ENCODE measurements around the gene PDE6B. TPM values are rescaled to one million over a fixed set of nuclear protein-coding genes. Genes with fewer than 3 reads are reported as not detected.
"Not testable (repeated sequence)": the region's sequence is repeated elsewhere in the genome, so short reads cannot be mapped to it uniquely, and the experiment has no call there.

PDE6B gene
- total and polyA plus RNA-seq, 10 donors, result 4.4 to 19.8 (median 11.8) TPM

- Histone ChIP-seq H3K4me3 (no peak overlapping the region), H3K9me3 (peaks cover 0 to 42% (median 11%) of the 10 kb centered on the region in 8 donors), H3K36me3 (no peaks in the 10 kb centered on the region), H3K27me3 (replicated peaks in 1 of 7) (peaks cover 0 to 50% (median 0%) of the 10 kb centered on the region in 7 donors), H3K27ac (no peak overlapping the region), H3K4me1 (no peaks in the 10 kb centered on the region)
- intact Hi-C loops (cut with DNase I; ENCODE audit: low total_unique reads), result no loop called here
- no peak for DNase-seq
- WGBS, 5 donors, result 82 to 89% (median 86%) methylated on average over 16 of the region's 16 CpGs
- TF ChIP-seq CTCF (IDR thresholded peaks at IDR 0.05 in 8 of 11, conservative IDR thresholded peaks at IDR 0.05 in 3 of 11), result no peak
- no peak for TF ChIP-seq POLR2AphosphoS5 (IDR thresholded peaks at IDR 0.05)
- TF ChIP-seq POLR2A (IDR thresholded peaks at IDR 0.05), result no peak
Observed at GRCh38 chr4:589219-589963, 36.0 kb upstream of the PDE6B start.

- Histone ChIP-seq H3K9me3 (peaks cover 0 to 41% (median 6%) of the 10 kb centered on the region in 8 donors), H3K4me1 (no peaks in the 10 kb centered on the region), H3K27me3 (replicated peaks in 1 of 7) (peaks cover 0 to 50% (median 0%) of the 10 kb centered on the region in 7 donors), H3K27ac (no peak overlapping the region), H3K4me3 (no peak overlapping the region), H3K36me3 (no peaks in the 10 kb centered on the region)
- intact Hi-C loops (cut with DNase I; ENCODE audit: low total_unique reads), result no loop called here
- DNase-seq, result no peak
- no peak for TF ChIP-seq POLR2AphosphoS5 (IDR thresholded peaks at IDR 0.05)
- TF ChIP-seq POLR2A (IDR thresholded peaks at IDR 0.05), result no peak
- no peak for TF ChIP-seq CTCF (IDR thresholded peaks at IDR 0.05 in 8 of 11, conservative IDR thresholded peaks at IDR 0.05 in 3 of 11)
- WGBS, 5 donors, result 89 to 96% (median 91%) methylated on average over 12 of the region's 12 CpGs
Observed at GRCh38 chr4:590313-590841, 35.0 kb upstream of the PDE6B start.

DNA sequence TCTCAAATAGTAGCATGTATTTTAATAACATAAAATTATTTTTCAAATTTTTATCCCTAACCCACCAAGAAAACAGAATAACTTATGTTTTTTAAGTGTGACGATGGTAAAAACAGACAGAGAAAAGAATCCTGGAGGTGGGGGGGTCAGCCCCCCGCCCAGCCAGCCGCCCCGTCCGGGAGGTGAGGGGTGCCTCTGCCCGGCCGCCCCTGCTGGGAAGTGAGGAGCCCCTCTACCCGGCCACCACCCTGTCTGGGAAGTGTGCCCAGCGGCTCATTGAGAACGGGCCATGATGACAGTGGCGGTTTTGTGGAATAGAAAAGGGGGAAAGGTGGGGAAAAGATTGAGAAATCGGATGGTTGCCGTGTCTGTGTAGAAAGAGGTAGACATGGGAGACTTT is 33.2 kb upstream of the PDE6B start:
- peaks cover 0 to 41% (median 6%) of the 10 kb centered on the region in 8 donors for H3K9me3 ChIP-seq
- DNase-seq; H3K36me3 ChIP-seq; H3K4me3 ChIP-seq; intact Hi-C loops (cut with DNase I; ENCODE audit: low total_unique reads); H3K27ac ChIP-seq; H3K4me1 ChIP-seq: not testable (repeated sequence)
- peaks cover 0 to 38% (median 0%) of the 10 kb centered on the region in 7 donors for H3K27me3 ChIP-seq (replicated peaks in 1 of 7)
- WGBS, 5 donors, result 82 to 87% (median 84%) methylated on average over 11 to 13 of the region's 13 CpGs

DNA sequence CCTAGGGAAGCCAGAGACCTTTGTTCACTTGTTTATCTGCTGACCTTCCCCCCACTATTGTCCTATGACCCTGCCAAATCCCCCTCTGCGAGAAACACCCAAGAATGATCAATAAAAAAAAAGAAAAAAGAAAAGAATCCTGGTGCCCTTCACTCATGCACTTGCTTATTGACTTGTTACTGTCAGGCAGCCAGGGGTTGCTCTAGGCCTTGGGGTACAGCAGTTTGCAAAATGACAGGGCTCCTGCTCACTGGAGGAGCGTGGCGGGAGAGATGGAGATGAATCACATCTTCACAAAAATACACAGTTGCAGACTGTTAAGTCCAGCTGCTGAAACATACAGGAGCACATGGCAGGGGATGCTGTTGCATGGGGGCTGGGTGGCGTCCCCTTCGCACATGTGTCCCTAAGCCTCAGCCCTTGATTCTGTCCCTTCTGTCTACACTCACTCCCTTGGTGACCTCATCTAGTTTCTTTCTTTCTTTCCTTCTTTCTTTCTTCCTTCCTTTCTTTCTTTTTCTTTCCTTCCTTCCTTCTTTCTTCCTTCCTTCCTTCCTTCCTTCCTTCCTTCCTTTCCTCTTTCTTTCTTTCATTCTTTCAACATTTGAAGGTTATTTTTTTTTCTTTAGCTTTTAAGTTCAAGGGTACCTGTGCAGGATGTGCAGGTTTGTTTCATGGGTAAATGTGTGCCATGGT is 32.4 kb upstream of the PDE6B start:
- Histone ChIP-seq H3K4me1 (no peaks in the 10 kb centered on the region), H3K9me3 (peaks cover 0 to 37% (median 6%) of the 10 kb centered on the region in 8 donors), H3K36me3 (no peaks in the 10 kb centered on the region), H3K4me3 (no peak overlapping the region), H3K27me3 (replicated peaks in 1 of 7) (peaks cover 0 to 38% (median 0%) of the 10 kb centered on the region in 7 donors), H3K27ac (no peak overlapping the region)
- no peak for DNase-seq
- TF ChIP-seq POLR2AphosphoS5 (IDR thresholded peaks at IDR 0.05) (no peak), CTCF (IDR thresholded peaks at IDR 0.05 in 8 of 11, conservative IDR thresholded peaks at IDR 0.05 in 3 of 11) (no peak), POLR2A (IDR thresholded peaks at IDR 0.05) (no peak)
- WGBS, 5 donors, result 68 to 83% (median 73%) methylated on average over 5 of the region's 5 CpGs
- intact Hi-C loops (cut with DNase I; ENCODE audit: low total_unique reads), result no loop called here
